HG03064 (cell line): ENCODE data around the gene DNAJC2.
"Not testable (repeated sequence)": the region's sequence is repeated elsewhere in the genome, so short reads cannot be mapped to it uniquely, and the experiment has no call there.

Experiments used
- ATAC-seq: cut with Tn5 transposase; IDR thresholded peaks from one replicate; pipeline ENCODE4 v1.9.1; 2021; ENCODE audit warnings: low read depth; ENCODE audit not compliant: unreplicated experiment

DNAJC2 gene

DNA sequence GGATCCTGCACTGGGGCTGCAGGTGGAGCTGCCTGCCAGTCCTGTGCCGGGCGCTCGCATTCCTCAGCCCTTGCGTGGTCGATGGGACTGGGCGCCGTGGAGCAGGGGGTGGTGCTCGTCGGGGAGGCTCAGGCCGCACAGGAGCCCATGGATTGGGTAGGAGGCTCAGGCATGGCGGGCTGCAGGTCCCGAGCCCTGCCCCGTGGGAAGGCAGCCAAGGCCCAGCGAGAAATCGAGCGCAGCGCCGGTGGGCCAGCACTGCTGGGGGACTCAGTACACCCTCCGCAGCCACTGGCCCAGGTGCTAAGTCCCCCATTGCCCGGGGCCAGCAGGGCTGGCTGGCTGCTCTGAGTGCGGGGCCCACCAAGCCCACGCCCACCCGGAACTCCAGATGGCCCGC is 69.7 kb downstream of the DNAJC2 start:
- not testable (repeated sequence) for ATAC-seq

DNA sequence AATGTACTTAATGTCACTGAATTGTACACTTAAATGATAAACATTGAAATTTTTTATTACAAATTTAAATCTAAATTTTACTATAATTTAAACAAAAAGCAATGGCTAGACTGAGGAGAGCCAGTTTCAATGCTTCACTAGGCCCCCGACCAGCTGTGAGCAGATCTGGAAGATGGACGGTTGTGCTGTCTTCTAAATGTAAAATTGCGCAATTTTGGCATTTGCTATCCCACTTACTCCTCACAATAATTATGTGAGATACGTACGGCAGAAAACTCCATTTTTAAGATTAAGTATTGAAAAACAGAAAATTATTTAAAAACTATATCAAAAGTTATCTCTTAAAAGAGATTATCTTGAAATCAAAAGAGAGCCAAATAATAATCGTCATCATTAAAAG is 71.2 kb downstream of the DNAJC2 start:
- not testable (repeated sequence) for ATAC-seq

DNA sequence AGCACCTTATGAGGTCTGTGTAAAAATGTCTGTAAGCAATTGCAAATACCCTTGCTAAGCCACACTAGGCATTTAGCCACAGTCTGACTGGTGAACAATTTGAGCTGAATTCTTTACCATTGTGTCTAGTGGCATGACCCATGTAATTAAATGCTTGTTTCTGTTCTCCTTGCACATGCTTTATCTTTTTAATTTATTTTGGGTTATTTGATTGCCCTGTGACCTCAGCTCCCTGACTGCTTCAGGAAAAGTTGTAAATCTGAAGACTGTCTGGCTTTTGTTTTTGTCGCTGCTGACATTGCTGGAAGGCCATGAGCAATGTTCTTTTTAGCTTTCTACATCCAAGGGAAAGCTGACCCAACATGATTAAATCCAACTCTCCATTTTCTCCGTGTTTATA is 78.3 kb downstream of the DNAJC2 start:
- not testable (repeated sequence) for ATAC-seq

DNA sequence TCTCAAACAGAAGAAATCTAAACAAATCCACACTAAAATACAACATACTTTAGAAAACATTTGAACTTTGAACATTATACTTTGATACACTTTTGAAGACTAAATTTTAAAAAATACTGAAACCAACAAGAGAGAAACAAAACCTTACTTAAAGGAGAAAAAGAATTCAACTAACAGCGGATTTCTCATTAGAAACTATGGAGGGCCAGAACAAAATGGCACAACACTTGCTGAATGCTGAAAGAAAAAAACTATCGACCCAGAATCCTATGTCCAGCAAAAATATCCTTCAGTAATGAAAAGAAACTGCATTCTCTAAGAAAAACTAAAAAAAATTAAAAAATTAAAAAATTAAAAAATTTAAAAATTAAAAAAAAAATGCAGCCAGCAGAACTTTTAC is 80.5 kb downstream of the DNAJC2 start:
- ATAC-seq, result not testable (repeated sequence)
